Measurements from ENCODE around the gene PRPH2.
"Not testable (repeated sequence)": the region's sequence is repeated elsewhere in the genome, so short reads cannot be mapped to it uniquely, and the experiment has no call there.

Gene PRPH2

DNA sequence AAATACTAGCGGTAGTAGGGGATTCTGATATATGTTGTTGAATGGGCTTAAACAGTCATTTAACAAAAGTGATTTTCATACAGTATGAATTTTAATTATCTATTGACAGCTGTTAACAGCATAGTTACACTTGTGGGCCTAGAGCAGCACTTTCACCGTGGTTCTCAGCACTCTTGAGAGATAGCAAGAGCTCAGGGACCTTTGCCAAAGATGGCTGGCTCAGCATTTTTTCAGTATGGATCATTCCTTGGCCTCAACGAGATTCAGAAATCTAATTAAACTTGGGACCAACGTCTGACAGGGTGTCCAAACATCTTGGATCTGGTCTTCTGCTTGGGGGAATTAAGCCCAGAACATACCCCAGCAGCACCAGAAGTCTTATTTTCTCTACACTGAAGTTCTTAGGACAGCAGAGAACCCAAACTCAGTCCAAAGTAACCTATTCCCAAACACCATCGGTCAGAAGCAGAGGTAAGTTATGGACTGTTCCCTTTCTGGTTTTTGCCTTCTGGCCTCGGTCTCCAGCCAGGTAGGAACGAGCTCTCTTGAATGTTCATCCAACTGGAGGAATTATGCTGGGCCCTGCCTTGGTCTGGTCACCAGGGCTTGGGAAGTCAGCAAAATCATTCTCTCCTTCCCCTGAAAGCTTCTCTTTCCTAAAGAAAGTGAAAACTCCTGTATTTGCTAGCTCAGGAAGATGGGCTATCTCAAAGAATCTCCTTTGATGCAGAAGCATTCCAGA, 25.7 kb downstream of the PRPH2 start:
- no peak for DNase-seq

- no peak for DNase-seq
Measured at GRCh38 chr6:42694586-42694985, 27.8 kb downstream of the PRPH2 start.

GRCh38 chr6:42693725-42694323, 28.6 kb downstream of the PRPH2 start:
- DNase-seq: no peak

GRCh38 chr6:42692137-42692911, 30.1 kb downstream of the PRPH2 start:
- DNase-seq: no peak

DNA sequence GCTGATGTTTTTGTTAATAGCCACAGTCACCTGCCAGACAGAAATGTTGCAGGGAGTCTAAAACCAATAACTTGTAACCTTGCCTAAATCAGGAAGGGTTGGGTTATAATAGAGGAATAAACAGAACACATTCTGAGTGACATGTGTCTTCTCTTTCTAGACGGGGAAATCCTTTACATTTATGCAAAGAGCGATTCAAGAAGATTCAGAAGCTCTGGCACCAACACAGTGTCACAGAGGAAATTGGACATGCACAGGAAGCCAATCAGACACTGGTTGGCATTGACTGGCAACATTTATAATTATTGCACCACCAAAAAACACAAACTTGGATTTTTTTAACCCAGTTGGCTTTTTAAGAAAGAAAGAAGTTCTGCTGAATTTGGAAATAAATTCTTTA, 31.5 kb downstream of the PRPH2 start:
- no peak for DNase-seq

DNA sequence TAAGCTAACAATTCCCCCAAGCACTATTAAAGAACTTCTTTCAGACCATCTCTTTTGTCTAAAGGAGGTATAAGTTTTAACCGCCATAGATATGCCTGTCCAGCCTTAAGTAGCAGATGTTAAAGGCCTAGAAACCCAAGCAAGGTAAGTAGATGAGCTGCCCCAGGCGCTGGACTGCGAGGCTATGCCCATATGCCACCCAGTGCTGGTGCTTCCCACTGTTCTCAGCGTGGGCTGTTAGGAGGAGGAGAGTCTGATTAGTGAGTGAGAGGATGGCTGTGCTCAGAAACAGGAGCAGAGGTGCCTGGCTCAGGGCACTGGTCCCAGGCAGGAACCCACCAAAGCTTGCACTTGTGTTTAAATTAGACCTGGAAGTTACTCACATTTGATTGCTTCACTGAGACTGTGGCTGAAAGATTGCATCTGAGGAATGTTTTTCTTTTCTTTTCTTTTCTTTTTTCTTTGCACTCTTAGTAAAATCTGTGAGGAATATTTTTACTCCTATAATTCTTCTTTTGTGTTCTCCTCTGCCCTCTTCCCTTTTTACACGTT, 32.2 kb downstream of the PRPH2 start:
- DNase-seq: no peak

DNA sequence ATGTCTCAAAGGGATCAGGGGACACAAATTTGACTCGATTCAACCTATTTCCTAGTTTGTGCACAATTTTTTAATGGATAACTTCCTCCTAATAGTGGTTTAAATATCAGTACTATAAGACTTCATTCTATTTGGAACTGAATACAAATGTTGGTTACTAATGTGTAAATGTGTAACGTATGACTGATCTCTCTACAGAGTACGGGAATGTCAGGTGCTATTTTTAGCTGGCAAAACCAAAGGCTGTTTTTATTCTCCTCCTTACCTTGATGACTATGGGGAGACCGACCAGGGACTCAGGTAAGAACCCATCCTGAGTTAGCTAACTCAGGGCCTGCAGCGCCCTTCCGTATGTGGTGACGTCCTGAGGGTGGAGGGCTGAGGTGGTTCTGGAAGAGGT, 33.0 kb downstream of the PRPH2 start:
- DNase-seq: no peak

DNA sequence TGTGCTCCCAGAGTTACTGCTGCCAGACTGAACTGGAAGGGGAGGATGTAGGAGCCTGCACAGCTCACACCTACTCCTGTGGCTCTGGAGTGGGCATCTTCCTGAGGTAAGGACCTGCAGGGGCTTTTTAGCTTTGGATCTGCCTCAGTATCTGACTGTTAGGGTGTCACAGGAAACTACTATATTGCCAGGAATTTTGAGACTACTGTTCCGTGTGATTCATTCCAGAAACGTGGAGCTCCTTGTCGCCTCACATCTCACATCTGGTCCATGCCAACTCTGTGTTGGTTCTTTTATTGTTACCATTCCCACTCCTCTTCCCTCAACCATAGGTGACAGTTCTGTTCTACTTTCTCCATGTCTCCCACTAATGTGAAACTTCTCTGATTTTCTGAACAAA, 34.1 kb downstream of the PRPH2 start:
- no peak for DNase-seq

DNA sequence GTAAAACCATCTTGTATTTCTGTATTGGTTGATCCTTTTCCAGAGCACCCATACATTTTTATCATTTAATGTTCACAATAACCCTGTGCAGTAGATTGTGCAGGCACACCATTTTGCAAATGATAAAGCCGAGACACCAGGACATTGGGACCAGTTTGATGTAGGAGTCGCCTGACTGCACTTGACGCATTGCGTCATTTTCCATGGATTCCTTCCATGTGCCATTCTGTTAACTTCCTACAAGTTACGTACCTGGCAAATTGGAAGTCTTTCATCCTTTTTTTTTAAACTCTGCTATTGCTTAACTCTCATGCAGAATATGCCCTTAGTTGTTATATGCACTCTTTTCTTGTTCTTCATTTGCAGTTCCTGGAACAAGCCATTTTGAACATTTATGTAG, 43.0 kb downstream of the PRPH2 start:
- no peak for DNase-seq

GRCh38 chr6:42674780-42675179, 47.6 kb downstream of the PRPH2 start:
- DNase-seq: no peak

DNA sequence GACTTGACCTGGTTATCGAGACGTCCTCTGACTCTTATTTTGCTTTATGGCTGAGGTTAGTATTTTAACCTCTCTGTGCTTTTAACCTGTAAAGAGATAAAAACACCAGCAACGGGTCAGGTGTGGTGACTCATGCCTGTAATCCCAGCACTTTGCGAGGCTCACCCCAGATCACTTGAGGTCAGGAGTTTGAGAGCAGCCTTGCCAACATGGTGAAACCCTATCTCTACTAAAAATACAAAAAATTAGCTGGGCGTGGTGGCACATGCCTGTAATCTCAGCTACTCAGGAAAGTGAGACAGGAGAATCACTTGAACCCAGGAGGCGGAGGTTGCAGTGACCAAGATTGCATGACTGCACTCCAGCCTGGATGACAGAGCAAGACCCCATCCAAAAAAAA, 48.0 kb downstream of the PRPH2 start:
- not testable (repeated sequence) for DNase-seq

- DNase-seq: no peak
Measured at GRCh38 chr6:42664718-42665117, 57.7 kb downstream of the PRPH2 start.

DNA sequence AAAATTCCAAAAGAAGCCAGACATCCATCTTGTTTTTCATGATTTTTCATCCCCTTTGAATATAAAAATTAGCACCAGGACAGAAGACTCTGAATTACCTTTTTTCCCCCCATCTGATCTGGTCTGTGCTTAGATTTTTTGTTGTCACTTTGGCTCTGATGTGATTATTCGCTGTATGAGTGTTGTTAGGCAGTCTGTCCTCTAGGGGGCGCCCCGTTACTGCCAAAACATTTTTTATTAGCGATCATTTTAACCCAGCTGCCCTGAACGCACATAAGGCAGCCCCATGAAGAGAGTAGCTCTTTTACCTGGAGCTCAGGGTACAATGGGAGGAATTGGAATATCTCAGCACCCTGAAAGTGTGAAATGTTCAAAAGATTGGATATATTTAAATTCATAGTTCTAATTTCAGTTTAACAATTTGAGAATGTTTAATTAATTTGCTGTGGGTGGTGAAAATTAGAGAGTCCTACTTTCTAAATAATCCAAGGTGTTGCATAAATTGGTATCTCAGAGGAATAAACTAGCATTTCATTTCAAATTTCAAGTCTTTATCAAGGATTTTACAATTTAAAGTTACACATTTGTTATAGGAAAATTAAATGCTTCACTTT, 60.8 kb downstream of the PRPH2 start:
- DNase-seq: peak; percentile 77

GRCh38 chr6:42659806-42660205, 62.6 kb downstream of the PRPH2 start:
- DNase-seq: no peak

- DNase-seq: no peak
Measured at GRCh38 chr6:42653851-42654250, 68.5 kb downstream of the PRPH2 start.

GRCh38 chr6:42652024-42652746, 70.2 kb downstream of the PRPH2 start:
- no peak for DNase-seq

All from activated CD4-positive, alpha-beta T cell treated with anti-CD3 and anti-CD28 coated beads for 1 hour (primary cell).